Activated CD4-positive, alpha-beta T cell treated with anti-CD3 and anti-CD28 coated beads, Interleukin-2, Interleukin-6, amounts not matched to agents 100 ng/mL and 50 ng/mL, durations not matched to agents 16 hours and 8 hours (primary cell): Measurements from ENCODE around the gene LRRFIP1.
"Not testable (repeated sequence)": the region's sequence is repeated elsewhere in the genome, so short reads cannot be mapped to it uniquely, and the experiment has no call there.

Experiments
- DNase-seq: peaks from one replicate; pipeline ENCODE4 v3.0.0-alpha.2; 2020

Gene LRRFIP1

DNA sequence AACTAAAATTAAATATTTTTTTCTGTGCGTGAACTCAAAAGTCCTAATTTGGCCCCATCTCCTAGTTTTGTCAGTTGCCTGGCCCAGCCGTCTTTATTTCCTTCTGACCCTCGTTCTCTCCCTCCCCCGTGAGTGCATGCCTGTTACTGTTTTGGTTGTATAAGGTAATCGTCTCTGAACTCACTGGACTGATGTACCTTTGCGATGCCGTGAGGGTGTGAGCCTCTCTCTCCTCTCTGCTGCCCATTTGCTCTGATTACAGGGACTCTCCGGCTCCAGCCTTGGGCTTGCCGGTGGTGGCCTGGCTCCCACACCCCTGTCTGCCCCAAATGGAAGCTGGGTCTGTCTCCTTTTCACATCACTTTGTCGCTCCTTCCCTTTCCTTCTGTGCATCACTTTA lies 104.7 kb downstream of the LRRFIP1 start:
- no peak for DNase-seq

- DNase-seq: peak; percentile 23
Measured at GRCh38 chr2:237732790-237733381, 105.5 kb downstream of the LRRFIP1 start.

DNA sequence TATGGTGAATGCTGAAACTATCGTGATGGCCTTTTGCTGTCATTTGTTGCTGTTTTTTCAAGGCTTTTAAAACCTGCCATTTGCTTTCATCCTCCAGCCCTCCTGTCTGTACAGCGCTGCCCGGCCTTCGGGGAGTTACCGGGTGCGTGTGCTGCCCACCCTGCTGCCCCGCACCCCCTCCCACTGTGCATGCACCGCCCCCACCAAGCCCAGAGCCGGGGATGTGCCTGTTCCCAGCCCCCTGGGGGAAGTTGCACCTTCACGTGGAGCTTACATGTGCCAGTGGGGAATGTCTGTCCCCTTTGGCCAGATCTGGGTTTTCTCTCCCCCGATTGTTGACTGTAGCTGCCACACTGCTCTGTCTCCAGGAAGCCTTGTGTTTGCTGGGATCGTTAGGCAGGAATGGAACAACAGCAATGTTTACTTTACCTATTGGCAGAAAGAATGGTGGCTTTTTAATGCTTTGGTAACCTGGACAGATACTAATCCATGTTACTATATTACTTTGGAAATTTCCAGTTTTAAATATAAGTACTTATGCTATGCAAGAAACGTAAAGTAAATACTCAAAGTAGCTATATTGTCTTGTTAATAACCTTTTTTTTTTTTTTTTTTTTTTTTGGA lies 106.4 kb downstream of the LRRFIP1 start:
- DNase-seq: no peak

DNA sequence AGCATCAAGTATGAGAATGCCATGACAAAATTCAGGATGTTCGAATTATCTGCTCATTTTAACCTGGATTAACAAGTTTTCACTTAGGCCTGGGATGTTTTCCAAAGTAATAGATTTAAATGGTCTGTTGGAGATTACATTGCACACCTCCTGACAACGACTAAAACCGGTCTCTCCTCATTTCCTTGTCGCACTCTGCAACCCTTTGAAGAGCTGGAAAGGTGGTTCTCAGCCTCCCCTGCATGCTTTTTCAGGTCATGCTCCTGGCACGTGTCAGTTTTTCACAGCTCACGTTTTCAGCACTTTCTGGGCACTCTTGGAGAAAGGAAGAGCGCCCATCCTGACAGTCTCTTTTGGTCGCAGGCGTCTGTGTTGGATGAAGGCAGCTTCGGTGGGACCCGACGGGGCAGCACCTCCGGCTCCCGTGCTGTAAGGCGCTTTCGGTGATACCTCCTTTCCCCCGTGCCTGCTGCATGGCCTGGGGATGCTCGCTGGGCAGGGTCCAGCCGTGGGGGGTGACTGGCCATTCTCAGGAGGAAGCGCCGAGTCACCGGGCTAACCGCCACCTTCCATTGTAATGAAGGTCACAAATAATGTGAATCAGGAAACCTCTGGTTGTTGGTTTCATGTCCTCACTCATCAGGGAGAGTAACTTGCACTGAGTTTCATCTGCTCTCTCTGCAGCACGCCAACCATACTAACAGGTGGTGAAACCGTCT lies 107.7 kb downstream of the LRRFIP1 start:
- no peak for DNase-seq

DNA sequence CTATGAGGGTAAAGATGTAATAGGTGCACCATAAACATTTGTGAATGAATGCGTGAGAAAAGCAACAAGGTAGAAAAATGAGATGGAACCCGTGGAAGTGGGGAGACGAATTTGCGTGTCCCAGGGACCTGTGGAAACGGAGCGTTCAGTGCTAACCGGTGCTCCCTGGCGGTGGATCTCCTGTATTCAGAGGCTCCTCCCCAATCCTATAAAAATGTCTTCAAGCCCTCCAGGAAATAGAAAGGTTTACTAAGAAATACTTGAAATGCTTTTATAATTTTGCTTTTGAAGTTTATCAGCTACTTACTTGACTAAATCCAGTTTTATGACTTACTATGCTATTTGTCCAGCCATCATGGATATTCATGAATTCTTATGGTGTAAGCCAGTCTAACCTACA lies 108.4 kb downstream of the LRRFIP1 start:
- no peak for DNase-seq

DNA sequence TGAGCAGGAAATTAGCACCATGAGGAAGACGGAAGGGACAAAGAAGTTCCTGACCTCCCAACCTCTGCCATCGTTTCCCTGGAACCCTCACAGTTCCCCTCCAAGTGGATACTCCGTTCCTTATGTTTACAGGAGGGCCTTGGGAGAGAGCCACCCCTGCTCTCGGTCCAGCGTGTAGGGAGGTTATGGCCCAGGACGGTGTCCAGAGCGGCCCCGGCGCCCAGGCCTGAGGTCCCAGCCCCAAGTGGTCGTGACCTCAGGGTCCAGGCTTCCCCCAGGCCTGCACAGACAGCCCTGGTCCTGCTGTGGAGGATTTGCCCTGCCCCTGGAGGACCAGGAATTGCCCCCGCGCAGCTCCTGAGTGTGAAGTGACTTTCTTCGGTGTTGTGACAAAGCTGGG lies 109.4 kb downstream of the LRRFIP1 start:
- no peak for DNase-seq

DNA sequence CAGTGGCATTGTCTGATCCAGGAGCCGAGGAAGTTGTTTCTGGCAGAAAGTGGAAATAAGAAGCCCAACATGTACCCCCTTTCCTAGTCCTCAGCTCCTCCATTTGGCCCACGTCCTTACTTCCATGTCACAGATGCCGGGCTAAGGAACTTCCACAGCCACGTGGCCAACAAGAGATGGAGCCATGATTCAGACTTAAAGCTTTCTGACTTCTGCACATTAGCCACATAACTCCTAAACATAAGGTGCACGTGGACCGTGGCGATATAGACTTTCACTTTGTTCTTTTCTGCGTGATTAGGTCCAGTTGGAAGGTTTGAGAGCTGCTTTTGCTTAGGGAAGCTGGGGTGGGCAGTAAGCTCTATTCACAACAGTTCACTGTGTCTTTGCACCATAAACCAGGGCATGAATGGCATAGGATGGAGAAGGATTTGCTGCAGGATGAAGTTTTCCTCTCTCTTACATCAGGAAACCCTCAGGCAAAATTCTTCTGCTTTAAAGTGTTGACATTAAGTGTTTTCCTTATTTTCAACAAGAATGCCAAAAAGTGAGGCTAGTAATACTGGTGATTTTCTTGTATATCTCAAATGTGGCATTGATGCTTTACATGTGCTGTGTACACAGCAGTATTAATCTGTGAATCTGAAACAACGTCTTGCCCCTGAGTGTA lies 109.9 kb downstream of the LRRFIP1 start:
- DNase-seq: no peak

DNA sequence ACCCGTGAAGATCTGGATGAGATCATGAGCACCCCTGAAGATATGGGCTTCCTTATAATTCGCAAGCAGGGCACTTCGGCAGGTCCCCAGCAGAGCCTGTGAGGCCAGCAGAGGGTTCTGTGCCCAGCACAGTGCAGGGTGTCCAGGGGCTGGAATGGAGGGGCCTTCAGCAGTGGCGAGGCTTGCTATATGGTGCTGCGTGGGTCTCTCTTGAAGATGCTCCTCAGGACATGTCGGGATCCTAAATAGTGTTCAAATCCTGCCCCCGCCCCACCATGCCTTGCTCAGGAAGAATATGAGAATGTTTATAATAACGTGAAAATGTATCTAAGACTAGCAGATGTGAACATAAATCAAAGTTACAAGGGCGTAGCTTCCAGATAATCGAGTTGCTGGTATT lies 110.9 kb downstream of the LRRFIP1 start:
- DNase-seq: no peak

GRCh38 chr2:237739101-237739500 lies 111.7 kb downstream of the LRRFIP1 start:
- DNase-seq: no peak

DNA sequence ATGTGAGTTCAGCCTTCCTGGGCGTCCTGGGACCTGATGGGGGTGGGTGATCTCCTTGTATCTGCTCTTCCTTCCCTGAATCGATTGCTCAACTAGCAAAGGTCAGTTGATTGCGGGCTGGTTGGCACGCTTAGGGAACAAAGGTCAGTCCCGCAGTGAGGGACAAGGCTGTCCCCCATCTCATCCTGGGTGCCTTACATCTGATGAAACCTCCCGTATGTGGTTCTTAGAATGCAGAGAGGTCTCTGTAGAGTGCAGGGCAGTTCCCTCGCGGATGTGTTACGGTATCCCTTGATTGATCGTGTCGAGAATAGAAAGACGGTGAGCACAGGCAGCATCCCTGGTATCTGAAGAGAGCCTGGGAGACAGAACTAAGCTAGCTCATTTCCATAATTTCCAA lies 114.8 kb downstream of the LRRFIP1 start:
- DNase-seq: no peak

- DNase-seq: no peak
Measured at GRCh38 chr2:237742614-237743013, 115.2 kb downstream of the LRRFIP1 start.

DNA sequence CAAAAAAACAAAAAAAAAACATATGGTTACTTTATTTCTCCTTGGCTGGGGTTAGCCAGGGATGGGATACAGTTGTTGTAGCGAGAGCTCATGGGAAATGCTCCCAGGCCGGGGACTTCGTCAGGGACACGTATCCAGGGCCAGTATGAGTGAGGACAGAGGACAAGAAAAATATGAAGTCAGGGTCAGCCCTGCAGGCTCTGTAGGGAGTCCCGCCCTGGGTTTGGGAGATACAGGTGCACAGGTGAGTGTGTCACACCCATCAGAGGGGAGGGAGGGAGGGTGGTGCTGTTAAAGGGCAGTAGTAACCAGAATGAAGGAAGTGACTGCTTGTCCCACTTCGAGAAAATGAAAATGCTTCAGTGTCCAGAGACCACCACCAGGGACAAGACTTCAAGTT lies 115.6 kb downstream of the LRRFIP1 start:
- no peak for DNase-seq

GRCh38 chr2:237743561-237744269 lies 116.3 kb downstream of the LRRFIP1 start:
- DNase-seq: no peak

GRCh38 chr2:237744270-237744612 lies 116.9 kb downstream of the LRRFIP1 start:
- DNase-seq: no peak

DNA sequence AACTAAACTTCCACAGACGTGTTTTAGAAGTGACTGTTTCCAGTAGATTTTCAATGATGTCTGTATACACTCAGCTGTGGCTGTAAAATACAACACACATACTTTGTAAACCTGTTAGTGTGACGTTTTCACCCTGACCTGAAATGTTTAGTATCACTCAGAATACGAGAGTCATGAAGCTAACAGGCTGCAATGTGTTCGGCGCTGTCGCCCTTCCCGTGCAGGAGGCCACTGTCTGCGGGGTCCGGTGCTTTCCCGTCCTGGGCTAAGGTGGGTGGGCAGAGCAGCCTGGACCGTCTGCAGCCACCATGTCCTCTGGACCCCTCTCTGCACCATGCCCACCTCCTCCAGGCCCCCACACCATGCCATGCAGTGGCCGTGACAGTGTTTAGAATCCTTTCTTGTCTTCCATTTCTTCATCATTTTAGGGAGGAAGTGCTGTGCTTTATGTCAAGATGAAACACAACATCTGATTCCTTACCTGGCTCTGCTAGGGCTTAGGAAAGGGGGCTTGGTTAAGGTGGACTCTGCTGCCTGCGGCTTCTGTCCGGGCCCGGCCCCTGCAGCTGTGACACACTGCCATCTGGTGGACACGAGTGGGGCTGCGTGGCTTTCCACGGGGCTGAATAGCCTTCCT lies 117.3 kb downstream of the LRRFIP1 start:
- DNase-seq: peak; percentile 78

DNA sequence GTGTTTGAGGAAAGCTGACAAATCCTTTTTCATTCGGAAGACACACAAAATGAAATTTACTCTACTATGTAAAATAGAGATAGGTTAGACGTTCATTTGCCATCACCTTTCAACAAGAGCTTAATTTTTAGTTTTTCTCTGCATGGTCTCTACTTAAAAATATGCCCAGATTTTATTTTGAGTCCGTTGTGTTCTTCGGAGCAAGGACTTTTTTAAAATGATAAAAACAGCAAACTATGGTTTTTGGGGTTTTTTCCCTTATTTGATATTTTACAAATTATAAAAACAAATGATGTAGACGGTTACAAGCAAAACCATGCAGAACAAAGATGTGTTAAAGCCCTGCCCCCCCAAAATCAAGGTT lies 117.8 kb downstream of the LRRFIP1 start:
- DNase-seq: no peak

DNA sequence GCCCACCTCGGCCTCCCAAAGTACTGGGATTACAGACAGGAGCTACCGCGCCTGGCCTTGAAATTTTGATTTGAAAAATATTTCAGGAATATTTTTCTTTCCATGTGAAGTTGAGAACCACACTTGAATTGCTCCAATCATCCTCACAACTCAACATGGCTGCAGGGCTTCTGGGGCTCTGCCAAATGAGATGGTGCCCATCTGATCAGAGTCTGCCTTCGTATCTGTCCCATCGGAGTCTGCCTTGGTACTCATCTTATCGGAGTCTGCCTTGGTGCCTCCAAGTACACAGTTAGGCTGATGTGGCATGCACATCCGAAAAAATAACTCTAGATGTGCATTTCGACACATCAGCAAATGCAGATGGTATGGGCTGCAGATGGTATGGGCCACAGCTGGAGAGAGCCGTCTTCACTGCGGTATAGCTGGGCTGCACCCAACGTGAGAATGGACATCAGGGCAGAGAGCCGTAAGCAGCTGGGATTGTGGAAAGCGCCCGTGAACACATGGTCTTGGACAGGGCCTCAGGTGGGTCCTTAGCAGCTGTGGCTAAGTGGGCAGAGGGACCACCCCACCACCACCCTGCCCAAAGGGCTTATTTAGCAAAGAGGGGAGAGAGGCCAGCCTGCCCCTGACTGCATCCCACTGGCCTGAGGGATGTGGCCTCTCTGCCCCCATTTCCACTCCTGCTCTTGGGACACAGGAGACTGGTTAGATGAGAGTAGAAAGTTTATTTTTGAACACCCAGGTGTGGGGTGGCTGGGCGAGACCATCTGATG lies 119.1 kb downstream of the LRRFIP1 start:
- DNase-seq: no peak

DNA sequence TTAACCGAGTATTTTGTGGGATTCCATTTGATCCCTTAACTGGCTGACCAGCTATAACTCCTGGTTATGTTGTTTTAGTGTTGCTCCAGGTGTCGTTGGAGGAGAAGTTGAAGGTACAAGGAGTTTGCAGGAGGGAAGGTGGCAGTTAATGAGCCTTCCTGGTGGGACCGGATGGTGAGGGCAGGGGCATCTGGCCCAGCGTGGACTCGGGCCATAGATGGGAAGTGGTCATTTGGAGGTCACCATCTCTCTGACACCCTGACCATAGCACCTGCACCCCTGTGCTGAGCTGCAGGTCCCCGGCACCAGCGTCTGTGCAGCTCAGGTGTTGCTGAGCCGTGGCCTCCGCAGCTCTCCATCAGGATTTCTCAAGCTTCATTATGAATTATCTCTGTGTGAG lies 119.8 kb downstream of the LRRFIP1 start:
- DNase-seq: no peak

- DNase-seq: no peak
Measured at GRCh38 chr2:237749002-237749401, 121.6 kb downstream of the LRRFIP1 start.

GRCh38 chr2:237749961-237750360 lies 122.6 kb downstream of the LRRFIP1 start:
- DNase-seq: no peak

DNA sequence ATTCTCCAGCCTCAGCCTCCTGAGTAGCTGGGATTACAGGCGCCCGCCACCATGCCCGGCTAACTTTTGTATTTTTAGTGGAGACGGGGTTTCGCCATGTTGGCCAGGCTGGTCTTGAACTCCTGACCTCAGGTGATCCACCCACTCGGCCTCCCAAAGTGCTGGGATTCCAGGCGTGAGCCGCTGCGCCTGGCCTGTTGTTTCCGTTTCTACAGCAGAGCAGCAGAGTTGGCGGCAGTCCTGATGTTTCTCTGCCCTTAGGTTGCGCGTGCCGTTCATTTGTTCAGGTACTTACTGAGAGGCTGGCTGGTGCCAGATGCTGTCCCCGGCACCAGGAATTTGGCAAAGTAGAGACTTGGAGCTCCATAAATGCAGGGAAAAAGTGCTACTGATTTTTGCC lies 123.1 kb downstream of the LRRFIP1 start:
- DNase-seq: not testable (repeated sequence)

DNA sequence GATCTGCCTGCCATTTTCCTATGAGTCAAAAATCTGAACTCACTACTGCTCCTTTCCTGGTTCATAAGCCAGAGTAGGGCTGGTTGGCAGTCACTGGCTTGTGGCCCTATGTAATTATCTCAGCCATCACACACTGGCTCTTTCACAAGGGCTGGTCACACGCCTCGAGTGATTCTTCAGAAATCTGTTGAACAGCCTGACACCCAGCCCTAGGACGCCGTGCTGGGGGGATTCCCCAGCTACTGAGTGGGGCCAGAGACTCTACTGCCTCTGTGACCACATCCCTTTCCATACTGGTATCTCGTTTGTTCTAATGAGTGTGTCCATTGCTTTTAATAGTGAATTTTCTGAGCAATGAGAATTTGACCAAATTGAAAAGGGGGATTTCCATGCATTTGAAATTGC lies 125.4 kb downstream of the LRRFIP1 start:
- DNase-seq: peak; percentile 76
